Endothelial cell (in vitro differentiated cells): ENCODE data around the gene SLMAP. TPM values are rescaled to one million over a fixed set of nuclear protein-coding genes. Genes with fewer than 3 reads are reported as not detected.
A peak's percentile ranks its signal among the peaks of the same experiment; 100 is the strongest.

ENCODE experiments used
- DNase-seq: peaks from one replicate; pipeline ENCODE4 v3.0.0; 2021; ENCODE audit warnings: low spot score
- H3K27ac Mint-ChIP-seq: one replicate; pipeline ENCODE4 v1.8.0; 2021; ENCODE audit warnings: mixed read lengths, inconsistent platforms; ENCODE audit not compliant: unreplicated experiment
- H3K27me3 Mint-ChIP-seq: one replicate; pipeline ENCODE4 v1.8.0; 2021; ENCODE audit warnings: mild to moderate bottlenecking, moderate library complexity, mixed read lengths, inconsistent platforms; ENCODE audit not compliant: unreplicated experiment
- H3K36me3 Mint-ChIP-seq: one replicate; pipeline ENCODE4 v1.8.0; 2021; ENCODE audit warnings: mild to moderate bottlenecking, low read depth, mixed read lengths, inconsistent platforms; ENCODE audit not compliant: unreplicated experiment
- H3K4me1 Mint-ChIP-seq: one replicate; pipeline ENCODE4 v1.8.0; 2021; ENCODE audit warnings: mild to moderate bottlenecking, mixed read lengths, inconsistent platforms; ENCODE audit not compliant: unreplicated experiment
- H3K4me3 Mint-ChIP-seq: one replicate; pipeline ENCODE4 v1.8.0; 2021; ENCODE audit warnings: mild to moderate bottlenecking, mixed read lengths, inconsistent platforms; ENCODE audit not compliant: unreplicated experiment
- H3K9me3 Mint-ChIP-seq: one replicate; pipeline ENCODE4 v1.8.0; 2021; ENCODE audit warnings: mixed read lengths, inconsistent platforms; ENCODE audit not compliant: unreplicated experiment
- CTCF ChIP-seq: fragments of 200-600 bp; sonication (generic); IDR thresholded peaks from one replicate; pipeline ENCODE4 v1.5.0; 2021; ENCODE audit warnings: antibody characterized with exemption; ENCODE audit not compliant: unreplicated experiment
- total RNA-seq: library from RNA; stranded (reverse); fragmentation: NEBNext Ultra II Directional; extraction: Animal tissue kit (Norgen Biotek cat#: 25700); gene quantifications from one replicate; pipeline ENCODE4 v1.2.1, GENCODE V29; 2021; ENCODE audit not compliant: unreplicated experiment

The SLMAP gene
- total RNA-seq, 1 donor from 2014 or later: 45.7 TPM

DNA sequence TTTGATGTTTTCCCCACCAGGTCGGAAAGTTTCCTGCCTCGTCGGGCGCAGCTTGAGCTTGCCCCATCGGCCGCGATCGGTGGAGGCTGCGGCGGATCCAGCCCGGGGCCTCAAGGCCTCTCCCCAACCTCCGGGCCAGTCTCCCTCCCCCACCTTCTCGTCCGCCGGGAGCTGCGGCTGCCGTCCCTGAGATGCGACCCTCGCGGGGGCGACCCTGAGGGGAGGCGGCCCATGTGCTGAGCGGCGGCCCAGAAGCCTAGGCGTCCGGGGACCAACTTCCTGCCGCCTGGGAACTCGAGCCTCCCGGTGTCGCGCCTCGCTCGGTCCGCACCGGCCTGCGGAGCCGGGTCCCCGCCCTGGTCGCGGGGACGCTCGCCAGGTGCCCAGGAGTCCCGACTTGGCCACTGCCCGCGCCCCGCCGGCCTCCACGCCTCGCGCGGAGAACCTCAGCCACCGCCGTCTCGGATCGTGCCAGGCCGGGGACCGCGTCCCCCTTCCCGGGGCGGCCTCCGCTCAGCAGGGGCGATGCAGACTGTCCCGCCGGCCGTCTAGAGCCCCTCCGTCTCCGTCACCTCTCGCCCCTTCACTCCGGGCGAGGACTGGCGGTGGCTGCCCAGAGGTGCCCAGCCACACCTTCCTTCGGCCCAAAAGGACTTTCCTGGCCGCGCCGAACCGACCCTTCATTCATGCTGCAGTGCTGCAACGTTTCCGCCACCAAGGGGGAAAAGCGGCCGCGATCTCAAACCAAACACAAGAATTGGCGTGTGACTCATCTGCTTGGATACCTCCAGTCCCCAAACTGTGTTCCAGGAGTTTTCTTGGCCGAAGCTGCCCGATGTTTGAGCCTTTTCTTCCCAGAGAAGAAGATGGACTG lies 656 bp downstream of the SLMAP start:
- peak overlapping the region; percentile 97 for H3K4me3 Mint-ChIP-seq
- peak; percentile 51 for DNase-seq
- no peak for TF ChIP-seq CTCF
- peak overlapping the region; percentile 98 for H3K27ac Mint-ChIP-seq
- peaks cover 12% of the 10 kb centered on the region for H3K36me3 Mint-ChIP-seq
- H3K27me3 Mint-ChIP-seq: peaks cover 9% of the 10 kb centered on the region
- no peaks in the 10 kb centered on the region for H3K9me3 Mint-ChIP-seq
- peaks cover 19% of the 10 kb centered on the region for H3K4me1 Mint-ChIP-seq

DNA sequence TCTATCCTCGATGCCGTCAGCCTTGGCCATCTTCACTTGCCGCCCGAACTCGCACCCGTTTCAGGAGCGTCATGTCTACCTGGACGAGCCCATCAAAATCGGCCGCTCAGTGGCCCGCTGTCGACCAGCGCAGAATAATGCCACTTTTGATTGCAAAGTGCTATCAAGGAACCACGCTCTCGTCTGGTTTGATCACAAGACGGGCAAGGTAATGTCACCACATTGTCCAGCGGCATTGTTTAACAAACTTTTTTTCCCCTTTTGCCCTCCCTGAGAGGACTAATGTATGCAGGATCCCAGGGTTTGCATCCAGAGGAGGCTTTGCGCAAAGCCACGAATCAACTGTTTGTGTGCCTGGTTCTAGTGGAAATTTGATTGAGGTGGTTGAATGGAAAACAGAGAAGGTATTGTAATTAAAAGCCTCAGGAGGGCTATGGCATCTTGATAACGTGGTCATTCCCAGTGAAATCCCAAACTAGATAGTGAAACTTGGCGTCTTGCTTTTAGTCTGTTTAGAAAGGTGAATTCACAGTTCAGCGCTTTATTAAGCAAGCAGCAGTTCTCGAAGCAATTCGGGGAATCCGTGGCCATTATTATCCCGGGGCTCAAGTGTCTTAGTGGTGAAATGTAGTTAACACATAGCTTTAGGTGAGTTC lies 1.7 kb downstream of the SLMAP start:
- DNase-seq: peak; percentile 13
- H3K27ac Mint-ChIP-seq: peak overlapping the region; percentile 84

GRCh38 chr3:57758686-57759085 lies 2.6 kb downstream of the SLMAP start:
- DNase-seq: no peak
- peaks cover 9% of the 10 kb centered on the region for H3K27me3 Mint-ChIP-seq
- H3K36me3 Mint-ChIP-seq: peaks cover 12% of the 10 kb centered on the region
- H3K27ac Mint-ChIP-seq: no peak overlapping the region
- no peaks in the 10 kb centered on the region for H3K9me3 Mint-ChIP-seq
- peaks cover 22% of the 10 kb centered on the region for H3K4me1 Mint-ChIP-seq
- no peak overlapping the region for H3K4me3 Mint-ChIP-seq
- TF ChIP-seq CTCF: no peak

More for the DNA sequence above, 1.7 kb downstream of the SLMAP start:
- Mint-ChIP-seq H3K27me3 (peaks cover 9% of the 10 kb centered on the region), H3K9me3 (no peaks in the 10 kb centered on the region), H3K36me3 (peaks cover 12% of the 10 kb centered on the region), H3K4me3 (peak overlapping the region; percentile 97), H3K4me1 (peaks cover 22% of the 10 kb centered on the region)
- no peak for TF ChIP-seq CTCF

GRCh38 chr3:57764794-57765193 lies 8.7 kb downstream of the SLMAP start:
- Mint-ChIP-seq H3K9me3 (no peaks in the 10 kb centered on the region), H3K4me3 (no peak overlapping the region), H3K36me3 (peaks cover 4% of the 10 kb centered on the region), H3K4me1 (peaks cover 7% of the 10 kb centered on the region), H3K27ac (no peak overlapping the region), H3K27me3 (no peaks in the 10 kb centered on the region)
- no peak for DNase-seq
- no peak for TF ChIP-seq CTCF

GRCh38 chr3:57768595-57768994 lies 12.5 kb downstream of the SLMAP start:
- Mint-ChIP-seq H3K9me3 (no peaks in the 10 kb centered on the region), H3K36me3 (peaks cover 4% of the 10 kb centered on the region), H3K4me3 (no peak overlapping the region), H3K27me3 (no peaks in the 10 kb centered on the region), H3K27ac (no peak overlapping the region), H3K4me1 (peaks cover 4% of the 10 kb centered on the region)
- no peak for DNase-seq
- no peak for TF ChIP-seq CTCF
